ENCODE data around the gene STPG1. TPM values are rescaled to one million over a fixed set of nuclear protein-coding genes. Genes with fewer than 3 reads are reported as not detected.

STPG1 gene
- total RNA-seq, 4 donors from 2014 or later = 2.2 to 7.6 (median 6.1) TPM

DNA sequence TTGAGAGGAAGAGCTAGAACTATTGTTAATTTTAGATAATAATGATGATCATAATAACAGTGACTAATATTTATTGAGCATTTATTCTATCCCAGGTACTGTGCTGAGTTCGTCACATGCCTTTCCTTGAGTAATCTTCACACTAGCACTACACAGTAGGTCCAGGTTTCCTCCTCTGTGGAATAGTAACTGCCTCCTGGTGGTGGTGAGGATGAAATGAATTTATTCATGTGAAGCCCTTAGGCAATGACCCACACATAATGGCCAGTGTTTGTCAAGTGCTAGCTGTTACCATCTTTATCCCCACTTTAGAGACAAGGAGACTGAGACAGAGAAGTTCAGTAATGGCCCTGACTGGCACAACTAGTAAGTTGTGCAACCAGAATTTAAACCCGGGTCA, 7.9 kb upstream of the STPG1 start:
- TF ChIP-seq EP300 (IDR thresholded peaks at IDR 0.05) (no peak), CTCF (IDR thresholded peaks at IDR 0.05) (no peak), POLR2A (IDR thresholded peaks at IDR 0.05) (no peak), POLR2AphosphoS5 (IDR thresholded peaks at IDR 0.05) (no peak)
- Histone ChIP-seq H3K36me3 (peaks cover 0 to 43% of the 10 kb centered on the region in 2 donors), H3K9me3 (no peaks in the 10 kb centered on the region), H3K27ac (no peak overlapping the region), H3K4me1 (peaks cover 0 to 13% (median 7%) of the 10 kb centered on the region in 3 donors), H3K27me3 (no peaks in the 10 kb centered on the region), H3K4me3 (no peak overlapping the region)
- WGBS, 2 donors (ENCODE audit: low coverage in 1 of 2) = 86 to 92% methylated on average over 1 to 2 of the region's 2 CpGs
- ATAC-seq = no peak

DNA sequence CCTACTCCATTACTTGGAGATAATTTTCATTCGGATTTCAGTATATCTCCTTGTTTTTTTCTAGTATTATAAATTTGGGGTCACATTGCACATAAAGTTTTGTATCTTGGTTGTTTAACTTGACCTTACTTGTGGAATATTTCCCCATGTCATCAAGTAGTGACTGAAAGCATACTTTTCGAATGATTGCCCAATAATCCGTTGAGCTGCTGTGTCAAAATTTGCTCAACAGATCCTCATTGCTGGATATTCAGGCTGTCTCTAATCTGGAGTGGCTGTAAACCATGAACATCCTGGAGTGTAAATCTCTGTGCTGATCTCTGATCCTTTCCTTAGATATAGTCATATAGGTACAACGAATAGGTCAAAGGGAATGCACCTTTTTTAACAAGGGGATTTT, 7.0 kb upstream of the STPG1 start:
- Histone ChIP-seq H3K4me3 (no peak overlapping the region), H3K27ac (no peak overlapping the region), H3K27me3 (no peaks in the 10 kb centered on the region), H3K36me3 (peaks cover 0 to 43% of the 10 kb centered on the region in 2 donors), H3K9me3 (no peaks in the 10 kb centered on the region), H3K4me1 (peaks cover 0 to 17% (median 10%) of the 10 kb centered on the region in 3 donors)
- ATAC-seq = no peak
- WGBS, 2 donors (ENCODE audit: low coverage in 1 of 2) = 80 to 100% methylated on average over 2 to 4 of the region's 4 CpGs
- TF ChIP-seq EP300 (IDR thresholded peaks at IDR 0.05) (no peak), CTCF (IDR thresholded peaks at IDR 0.05) (no peak), POLR2A (IDR thresholded peaks at IDR 0.05) (no peak), POLR2AphosphoS5 (IDR thresholded peaks at IDR 0.05) (no peak)

- Histone ChIP-seq H3K27ac (no peak overlapping the region), H3K9me3 (no peaks in the 10 kb centered on the region), H3K27me3 (no peaks in the 10 kb centered on the region), H3K36me3 (peaks cover 0 to 43% of the 10 kb centered on the region in 2 donors), H3K4me1 (peaks cover 0 to 25% (median 10%) of the 10 kb centered on the region in 3 donors), H3K4me3 (no peak overlapping the region)
- 62 to 73% methylated on average over 9 of the region's 14 CpGs for WGBS, 2 donors (ENCODE audit: low coverage in 1 of 2)
- no peak for ATAC-seq
- TF ChIP-seq POLR2A (IDR thresholded peaks at IDR 0.05) (no peak), POLR2AphosphoS5 (IDR thresholded peaks at IDR 0.05) (no peak), CTCF (IDR thresholded peaks at IDR 0.05) (no peak), EP300 (IDR thresholded peaks at IDR 0.05) (no peak)
Measured at GRCh38 chr1:24418898-24419628, 5.5 kb upstream of the STPG1 start.

DNA sequence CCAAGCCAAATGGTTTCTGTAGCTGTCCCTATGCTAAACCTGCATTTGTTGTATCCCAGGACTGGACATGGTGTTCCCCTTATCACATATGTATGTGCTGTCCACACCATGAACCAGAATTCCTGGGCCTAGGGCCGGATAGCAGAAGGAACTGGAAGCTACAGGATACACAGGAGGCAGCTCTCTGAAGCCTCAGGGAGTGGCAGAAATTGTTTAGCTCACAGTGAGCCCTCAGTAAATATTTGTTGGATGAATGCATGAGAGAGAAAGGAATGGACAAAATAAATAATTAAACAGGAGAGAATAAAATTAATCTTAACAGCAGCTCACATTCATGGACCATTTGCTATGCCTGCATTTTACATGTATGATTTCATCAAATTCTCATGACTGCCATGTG, 4.1 kb upstream of the STPG1 start:
- no peak overlapping the region for H3K4me3 ChIP-seq
- peaks cover 0 to 31% (median 10%) of the 10 kb centered on the region in 3 donors for H3K4me1 ChIP-seq
- TF ChIP-seq POLR2A (IDR thresholded peaks at IDR 0.05) (no peak), POLR2AphosphoS5 (IDR thresholded peaks at IDR 0.05) (no peak), EP300 (IDR thresholded peaks at IDR 0.05) (no peak), CTCF (IDR thresholded peaks at IDR 0.05) (no peak)
- no peaks in the 10 kb centered on the region for H3K27me3 ChIP-seq
- no peak for ATAC-seq
- peaks cover 0 to 36% of the 10 kb centered on the region in 2 donors for H3K36me3 ChIP-seq
- H3K9me3 ChIP-seq = no peaks in the 10 kb centered on the region
- WGBS, 2 donors (ENCODE audit: low coverage in 1 of 2) = no CpG with 5 or more reads among the region's 1 CpG
- no peak overlapping the region for H3K27ac ChIP-seq
